ENCODE data around the gene LAMA2. TPM values are rescaled to one million over a fixed set of nuclear protein-coding genes. Genes with fewer than 3 reads are reported as not detected.

LAMA2 gene
- total RNA-seq, 1 donor from 2014 or later: 54.0 TPM

DNA sequence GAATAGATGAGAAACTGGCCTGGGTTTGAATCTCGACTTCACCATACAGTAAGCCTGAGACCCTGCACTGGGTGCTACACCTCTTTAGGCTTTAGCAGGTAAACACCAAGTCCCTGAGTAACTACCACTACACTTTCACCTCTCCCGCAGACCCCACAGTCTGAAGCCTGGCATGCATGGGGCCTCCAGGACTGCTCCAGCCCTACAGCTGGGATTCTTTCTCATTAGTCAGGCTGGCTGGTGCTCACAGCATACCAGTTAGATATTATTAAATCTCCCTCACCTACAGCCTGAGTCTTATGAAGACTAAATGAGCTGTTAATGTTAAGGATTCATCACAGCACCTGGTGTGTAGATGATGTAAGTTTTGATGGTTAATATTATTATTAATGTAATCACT is 438.4 kb downstream of the LAMA2 start:
- Mint-ChIP-seq H3K27ac (no peak overlapping the region), H3K4me1 (ENCODE audit: unreplicated experiment) (peaks cover 5% of the 10 kb centered on the region), H3K36me3 (peaks cover 11% of the 10 kb centered on the region), H3K27me3 (no peaks in the 10 kb centered on the region), H3K4me3 (no peak overlapping the region), H3K9me3 (no peaks in the 10 kb centered on the region)
- TF ChIP-seq, protein P1, sequence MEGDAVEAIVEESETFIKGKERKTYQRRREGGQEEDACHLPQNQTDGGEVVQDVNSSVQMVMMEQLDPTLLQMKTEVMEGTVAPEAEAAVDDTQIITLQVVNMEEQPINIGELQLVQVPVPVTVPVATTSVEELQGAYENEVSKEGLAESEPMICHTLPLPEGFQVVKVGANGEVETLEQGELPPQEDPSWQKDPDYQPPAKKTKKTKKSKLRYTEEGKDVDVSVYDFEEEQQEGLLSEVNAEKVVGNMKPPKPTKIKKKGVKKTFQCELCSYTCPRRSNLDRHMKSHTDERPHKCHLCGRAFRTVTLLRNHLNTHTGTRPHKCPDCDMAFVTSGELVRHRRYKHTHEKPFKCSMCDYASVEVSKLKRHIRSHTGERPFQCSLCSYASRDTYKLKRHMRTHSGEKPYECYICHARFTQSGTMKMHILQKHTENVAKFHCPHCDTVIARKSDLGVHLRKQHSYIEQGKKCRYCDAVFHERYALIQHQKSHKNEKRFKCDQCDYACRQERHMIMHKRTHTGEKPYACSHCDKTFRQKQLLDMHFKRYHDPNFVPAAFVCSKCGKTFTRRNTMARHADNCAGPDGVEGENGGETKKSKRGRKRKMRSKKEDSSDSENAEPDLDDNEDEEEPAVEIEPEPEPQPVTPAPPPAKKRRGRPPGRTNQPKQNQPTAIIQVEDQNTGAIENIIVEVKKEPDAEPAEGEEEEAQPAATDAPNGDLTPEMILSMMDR (conservative IDR thresholded peaks at IDR 0.05): no peak
- DNase-seq (ENCODE audit: extremely low spot score, unreplicated experiment): no peak

GRCh38 chr6:129324345-129324744 is 441.4 kb downstream of the LAMA2 start:
- H3K27me3 Mint-ChIP-seq: no peaks in the 10 kb centered on the region
- H3K36me3 Mint-ChIP-seq: peaks cover 8% of the 10 kb centered on the region
- H3K27ac Mint-ChIP-seq: no peak overlapping the region
- no peak for DNase-seq (ENCODE audit: extremely low spot score, unreplicated experiment)
- H3K4me1 Mint-ChIP-seq (ENCODE audit: unreplicated experiment): no peaks in the 10 kb centered on the region
- TF ChIP-seq, protein P1 (conservative IDR thresholded peaks at IDR 0.05): no peak
- H3K4me3 Mint-ChIP-seq: no peak overlapping the region
- H3K9me3 Mint-ChIP-seq: no peaks in the 10 kb centered on the region

- TF ChIP-seq, protein P1 (conservative IDR thresholded peaks at IDR 0.05): no peak
- Mint-ChIP-seq H3K4me3 (no peak overlapping the region), H3K36me3 (peaks cover 2% of the 10 kb centered on the region)
Measured at GRCh38 chr6:129329678-129330077, 446.7 kb downstream of the LAMA2 start.

GRCh38 chr6:129331450-129332138 is 448.7 kb downstream of the LAMA2 start:
- DNase-seq (ENCODE audit: extremely low spot score, unreplicated experiment): no peak
- no peaks in the 10 kb centered on the region for H3K9me3 Mint-ChIP-seq
- no peaks in the 10 kb centered on the region for H3K36me3 Mint-ChIP-seq
- no peaks in the 10 kb centered on the region for H3K4me1 Mint-ChIP-seq (ENCODE audit: unreplicated experiment)
- no peaks in the 10 kb centered on the region for H3K27me3 Mint-ChIP-seq
- H3K4me3 Mint-ChIP-seq: no peak overlapping the region
- TF ChIP-seq, protein P1 (conservative IDR thresholded peaks at IDR 0.05): no peak
- H3K27ac Mint-ChIP-seq: no peak overlapping the region

More at GRCh38 chr6:129329678-129330077, 446.7 kb downstream of the LAMA2 start:
- Mint-ChIP-seq H3K27me3 (no peaks in the 10 kb centered on the region), H3K9me3 (no peaks in the 10 kb centered on the region), H3K27ac (no peak overlapping the region), H3K4me1 (ENCODE audit: unreplicated experiment) (no peaks in the 10 kb centered on the region)
- DNase-seq (ENCODE audit: extremely low spot score, unreplicated experiment): no peak

GRCh38 chr6:129335792-129336191 is 452.9 kb downstream of the LAMA2 start:
- Mint-ChIP-seq H3K27ac (no peak overlapping the region), H3K36me3 (no peaks in the 10 kb centered on the region), H3K4me3 (no peak overlapping the region), H3K4me1 (ENCODE audit: unreplicated experiment) (no peaks in the 10 kb centered on the region), H3K27me3 (no peaks in the 10 kb centered on the region), H3K9me3 (peaks cover 9% of the 10 kb centered on the region)
- TF ChIP-seq, protein P1 (conservative IDR thresholded peaks at IDR 0.05): no peak
- DNase-seq (ENCODE audit: extremely low spot score, unreplicated experiment): no peak

Measured in type B pancreatic cell (in vitro differentiated cells).